ENCODE results near the gene SLC9A8. TPM values are rescaled to one million over a fixed set of nuclear protein-coding genes. Genes with fewer than 3 reads are reported as not detected.
"Not testable (repeated sequence)": the region's sequence is repeated elsewhere in the genome, so short reads cannot be mapped to it uniquely, and the experiment has no call there.

SLC9A8 gene
- polyA plus RNA-seq, 1 experiment, result 2.3 TPM

DNA sequence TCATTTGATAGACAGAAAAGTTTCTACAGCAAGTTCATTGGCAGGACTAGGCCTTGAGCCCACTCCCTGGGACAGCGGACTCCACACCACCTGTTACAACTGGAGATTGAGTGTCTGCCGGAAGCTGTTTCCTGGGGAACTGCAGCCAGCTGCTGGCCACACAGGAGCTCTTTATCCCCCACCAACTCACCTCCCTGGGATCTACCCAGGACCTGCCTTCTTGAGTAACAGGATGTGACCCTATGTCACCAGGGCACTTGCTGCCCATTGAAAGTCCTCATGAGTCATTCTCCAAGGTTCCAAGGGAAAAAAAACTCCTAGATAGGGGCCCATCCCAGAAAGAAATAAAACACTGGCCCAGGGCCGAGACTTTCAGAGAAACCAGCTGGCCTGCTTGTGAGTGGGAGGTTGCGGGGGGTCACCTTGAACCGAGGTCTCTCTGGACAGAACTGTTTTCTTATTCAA is 37.4 kb upstream of the SLC9A8 start:
- H3K4me3 ChIP-seq (ENCODE audit: low read depth, low read length), result no peak overlapping the region
- ChIA-PET POLR2A (interaction anchor here (0.5 kb wide), 1 partner anchor 13 kb away, joined by 4 read pairs; no protein-coding TSS in a partner anchor), CTCF (interaction anchor here (1.0 kb wide), 1 partner anchor 167 kb away, joined by 3 read pairs; no protein-coding TSS in a partner anchor)
- TF ChIP-seq, protein P1, sequence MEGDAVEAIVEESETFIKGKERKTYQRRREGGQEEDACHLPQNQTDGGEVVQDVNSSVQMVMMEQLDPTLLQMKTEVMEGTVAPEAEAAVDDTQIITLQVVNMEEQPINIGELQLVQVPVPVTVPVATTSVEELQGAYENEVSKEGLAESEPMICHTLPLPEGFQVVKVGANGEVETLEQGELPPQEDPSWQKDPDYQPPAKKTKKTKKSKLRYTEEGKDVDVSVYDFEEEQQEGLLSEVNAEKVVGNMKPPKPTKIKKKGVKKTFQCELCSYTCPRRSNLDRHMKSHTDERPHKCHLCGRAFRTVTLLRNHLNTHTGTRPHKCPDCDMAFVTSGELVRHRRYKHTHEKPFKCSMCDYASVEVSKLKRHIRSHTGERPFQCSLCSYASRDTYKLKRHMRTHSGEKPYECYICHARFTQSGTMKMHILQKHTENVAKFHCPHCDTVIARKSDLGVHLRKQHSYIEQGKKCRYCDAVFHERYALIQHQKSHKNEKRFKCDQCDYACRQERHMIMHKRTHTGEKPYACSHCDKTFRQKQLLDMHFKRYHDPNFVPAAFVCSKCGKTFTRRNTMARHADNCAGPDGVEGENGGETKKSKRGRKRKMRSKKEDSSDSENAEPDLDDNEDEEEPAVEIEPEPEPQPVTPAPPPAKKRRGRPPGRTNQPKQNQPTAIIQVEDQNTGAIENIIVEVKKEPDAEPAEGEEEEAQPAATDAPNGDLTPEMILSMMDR (IDR thresholded peaks at IDR 0.05; ENCODE audit: low read depth, low read length), result no peak
- H3K27ac ChIP-seq (ENCODE audit: low read depth, low read length), result no peak overlapping the region
- no peaks in the 10 kb centered on the region for H3K27me3 ChIP-seq (ENCODE audit: control insufficient read depth, insufficient read depth, low read length)
- no peaks in the 10 kb centered on the region for H3K9me3 ChIP-seq (ENCODE audit: control insufficient read depth, insufficient read depth, low read length)
- no peak for DNase-seq (ENCODE audit: low read depth, low spot score)

DNA sequence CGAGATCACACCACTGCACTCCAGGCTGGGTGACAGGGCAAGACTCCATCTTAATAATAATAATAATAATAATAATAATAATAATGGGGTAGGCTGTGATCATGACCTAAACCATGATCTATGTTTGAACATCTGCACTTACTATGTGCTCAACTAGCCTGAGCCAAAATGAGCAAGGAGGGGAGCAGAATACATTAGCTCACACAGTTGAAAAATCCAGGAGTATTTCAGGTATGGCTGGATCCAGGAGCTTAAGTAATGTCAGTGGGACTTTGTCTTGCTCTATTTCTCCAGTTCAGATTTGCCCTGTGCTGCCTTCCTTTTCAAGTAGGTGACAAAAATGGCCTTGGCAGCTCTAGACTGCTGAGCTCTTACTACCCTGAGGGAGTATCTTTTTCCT is 32.7 kb upstream of the SLC9A8 start:
- CTCF ChIA-PET, result interaction anchor here (0.6 to 0.9 kb wide), 2 partner anchors 67 to 142 kb away, joined by 4 read pairs; no protein-coding TSS in a partner anchor
- Histone ChIP-seq H3K9me3 (ENCODE audit: control insufficient read depth, insufficient read depth, low read length) (no peaks in the 10 kb centered on the region), H3K27ac (ENCODE audit: low read depth, low read length) (no peak overlapping the region), H3K27me3 (ENCODE audit: control insufficient read depth, insufficient read depth, low read length) (no peaks in the 10 kb centered on the region), H3K4me3 (ENCODE audit: low read depth, low read length) (no peak overlapping the region)
- TF ChIP-seq, protein P1 (IDR thresholded peaks at IDR 0.05; ENCODE audit: low read depth, low read length), result no peak
- DNase-seq (ENCODE audit: low read depth, low spot score), result no peak
- POLR2A ChIA-PET, result interaction anchor here (0.6 to 0.7 kb wide), 2 partner anchors 10 to 100 kb away, joined by 3 read pairs; no protein-coding TSS in a partner anchor

DNA sequence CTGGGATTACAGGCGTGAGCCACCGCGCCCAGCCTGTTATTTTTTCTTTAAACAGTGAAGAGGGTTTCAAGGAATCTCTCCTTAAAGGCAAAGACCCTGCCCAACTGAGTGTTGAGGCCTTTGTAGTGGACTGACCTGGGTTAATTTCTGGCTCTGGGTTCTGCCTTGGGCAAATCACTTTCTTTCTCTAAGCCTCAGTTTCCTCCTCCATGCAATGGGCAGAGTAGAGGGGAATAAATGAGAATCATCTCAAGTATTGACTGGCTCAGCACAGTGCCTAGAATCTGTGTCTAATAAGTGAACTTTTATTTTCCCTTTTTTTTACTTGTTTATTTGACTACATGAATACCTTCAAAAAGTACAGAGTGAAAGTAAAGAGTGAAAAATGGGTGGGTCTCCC is 31.0 kb upstream of the SLC9A8 start:
- DNase-seq (ENCODE audit: low read depth, low spot score), result no peak
- POLR2A ChIA-PET, result no interaction called here
- Histone ChIP-seq H3K27ac (ENCODE audit: low read depth, low read length) (no peak overlapping the region), H3K27me3 (ENCODE audit: control insufficient read depth, insufficient read depth, low read length) (no peaks in the 10 kb centered on the region), H3K9me3 (ENCODE audit: control insufficient read depth, insufficient read depth, low read length) (no peaks in the 10 kb centered on the region), H3K4me3 (ENCODE audit: low read depth, low read length) (no peak overlapping the region)
- CTCF ChIA-PET, result no interaction called here
- TF ChIP-seq, protein P1 (IDR thresholded peaks at IDR 0.05; ENCODE audit: low read depth, low read length), result no peak

DNA sequence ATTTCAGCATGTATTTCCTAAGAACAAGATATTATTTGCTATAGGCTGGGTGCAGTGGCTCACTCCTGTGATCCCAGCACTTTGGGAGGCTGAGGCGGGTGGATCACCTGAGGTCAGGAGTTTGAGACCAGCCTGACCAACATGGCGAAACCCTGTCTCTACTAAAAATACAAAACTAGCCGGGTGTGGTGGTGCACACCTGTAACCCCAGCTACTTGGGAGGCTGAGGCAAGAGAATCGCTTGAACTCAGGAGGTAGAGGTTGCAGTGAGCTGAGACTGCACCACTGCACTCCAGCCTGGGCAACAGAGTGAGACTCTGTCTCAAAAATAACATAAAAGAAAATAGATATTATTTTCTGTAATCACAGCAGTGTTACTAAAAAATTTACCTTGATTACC is 30.2 kb upstream of the SLC9A8 start:
- H3K27ac ChIP-seq (ENCODE audit: low read depth, low read length); POLR2A ChIA-PET; H3K9me3 ChIP-seq (ENCODE audit: control insufficient read depth, insufficient read depth, low read length); H3K4me3 ChIP-seq (ENCODE audit: low read depth, low read length); CTCF ChIA-PET; DNase-seq (ENCODE audit: low read depth, low spot score); H3K27me3 ChIP-seq (ENCODE audit: control insufficient read depth, insufficient read depth, low read length): not testable (repeated sequence)

DNA sequence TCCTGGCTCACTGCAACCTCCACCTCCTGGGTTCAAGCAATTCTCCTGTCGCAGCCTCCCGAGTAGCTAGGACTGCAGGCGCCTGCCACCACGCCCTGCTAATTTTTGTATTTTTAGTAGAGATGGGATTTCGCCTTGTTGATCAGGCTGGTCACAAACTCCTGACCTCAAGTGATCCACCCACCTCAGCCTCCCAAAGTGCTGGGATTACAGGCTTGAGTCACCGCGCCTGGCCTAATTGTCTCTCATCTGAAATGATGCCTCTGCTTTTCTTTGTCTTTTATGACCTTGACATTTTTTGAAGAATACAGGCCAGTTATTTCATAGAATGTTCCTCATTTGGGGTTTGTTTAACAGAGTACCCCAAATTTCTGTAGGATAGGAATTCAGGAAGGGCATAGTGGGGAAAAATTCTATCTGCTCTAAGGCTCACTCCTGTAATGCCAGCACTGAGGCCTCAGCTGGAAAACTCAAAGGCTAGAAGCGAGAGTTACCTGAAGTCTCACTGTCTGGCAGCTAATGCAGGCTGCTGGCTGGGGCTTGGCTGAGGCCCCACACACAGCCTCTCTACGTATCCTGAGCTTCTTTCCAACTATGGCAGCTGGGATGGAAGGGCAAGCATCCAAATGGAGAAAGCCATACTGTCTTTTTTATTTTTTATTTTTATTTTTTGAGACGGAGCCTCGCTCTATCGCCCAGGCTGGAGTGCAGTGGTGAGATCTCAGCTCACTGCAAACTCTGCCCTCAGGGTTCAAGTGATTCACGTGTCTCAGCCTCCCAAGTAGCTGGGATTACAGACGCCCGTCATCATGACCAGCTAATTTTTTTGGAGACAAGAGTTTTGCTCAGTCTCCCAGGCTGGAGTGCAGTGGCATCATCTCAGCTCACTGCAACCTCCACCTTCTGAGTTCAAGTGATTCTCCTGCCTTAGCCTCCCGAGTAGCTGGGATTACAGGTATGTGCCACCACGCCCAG is 29.3 kb upstream of the SLC9A8 start:
- POLR2A ChIA-PET; H3K4me3 ChIP-seq (ENCODE audit: low read depth, low read length); CTCF ChIA-PET: not testable (repeated sequence)

DNA sequence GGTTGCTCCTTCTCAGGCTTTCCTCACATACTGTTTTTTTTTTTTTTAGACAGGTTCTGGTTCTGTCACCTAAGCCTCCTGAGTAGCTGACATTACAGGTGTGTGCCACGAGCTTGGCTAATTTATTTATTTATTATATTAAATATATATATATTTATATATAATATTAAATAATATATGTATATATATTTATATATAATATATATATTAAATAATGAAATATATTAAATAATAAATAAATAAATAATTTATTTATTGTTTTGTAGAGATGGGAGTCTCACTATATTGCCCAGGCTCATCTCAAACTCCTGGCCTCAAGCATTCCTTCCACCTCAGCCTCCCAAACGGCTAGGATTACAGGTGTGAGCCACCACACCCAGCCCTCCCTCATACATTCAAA is 28.3 kb upstream of the SLC9A8 start:
- Histone ChIP-seq H3K27ac (ENCODE audit: low read depth, low read length) (no peak overlapping the region), H3K27me3 (ENCODE audit: control insufficient read depth, insufficient read depth, low read length) (no peaks in the 10 kb centered on the region), H3K4me3 (ENCODE audit: low read depth, low read length) (no peak overlapping the region), H3K9me3 (ENCODE audit: control insufficient read depth, insufficient read depth, low read length) (no peaks in the 10 kb centered on the region)
- TF ChIP-seq, protein P1 (IDR thresholded peaks at IDR 0.05; ENCODE audit: low read depth, low read length), result no peak
- CTCF ChIA-PET, result interaction anchor here (0.6 kb wide), 1 partner anchor 385 kb away, joined by 3 read pairs; no protein-coding TSS in a partner anchor
- DNase-seq (ENCODE audit: low read depth, low spot score), result no peak
- POLR2A ChIA-PET, result no interaction called here

More for the DNA sequence above, 29.3 kb upstream of the SLC9A8 start:
- H3K27me3 ChIP-seq (ENCODE audit: control insufficient read depth, insufficient read depth, low read length); H3K27ac ChIP-seq (ENCODE audit: low read depth, low read length); DNase-seq (ENCODE audit: low read depth, low spot score); H3K9me3 ChIP-seq (ENCODE audit: control insufficient read depth, insufficient read depth, low read length): not testable (repeated sequence)

All from AG04450 (cell line).